Stimulated activated effector memory CD8-positive, alpha-beta T cell treated with anti-CD3 and anti-CD28 coated beads, Interleukin-12 subunit alpha, Interleukin-12 subunit beta, amount 100 ng/mL, for 72 hours (primary cell): ENCODE data around the gene AGT.
"Not testable (repeated sequence)": the region's sequence is repeated elsewhere in the genome, so short reads cannot be mapped to it uniquely, and the experiment has no call there.

ENCODE experiments used
- ATAC-seq: fragments of 150-1000 bp; cut with Tn5 transposase; 2 replicates; pipeline ENCODE4 v1.10.0; 2021
- DNase-seq, 2 donors: peaks; one replicate each; pipeline ENCODE4 v3.0.0; 2021 to 2022; ENCODE audit warnings: low spot score in 2 of 2
- H3K27ac Mint-ChIP-seq: one replicate; pipeline ENCODE4 v1.8.0; 2022; ENCODE audit warnings: mild to moderate bottlenecking, mixed read lengths
- H3K36me3 Mint-ChIP-seq: one replicate; pipeline ENCODE4 v1.8.0; 2022; ENCODE audit warnings: mild to moderate bottlenecking, mixed read lengths
- H3K4me1 Mint-ChIP-seq: one replicate; pipeline ENCODE4 v1.8.0; 2022; ENCODE audit warnings: mixed read lengths
- H3K4me3 Mint-ChIP-seq: one replicate; pipeline ENCODE4 v1.8.0; 2022; ENCODE audit warnings: mild to moderate bottlenecking, mixed read lengths
- H3K9me3 Mint-ChIP-seq: one replicate; pipeline ENCODE4 v1.8.0; 2022; ENCODE audit warnings: mixed read lengths

Gene AGT

DNA sequence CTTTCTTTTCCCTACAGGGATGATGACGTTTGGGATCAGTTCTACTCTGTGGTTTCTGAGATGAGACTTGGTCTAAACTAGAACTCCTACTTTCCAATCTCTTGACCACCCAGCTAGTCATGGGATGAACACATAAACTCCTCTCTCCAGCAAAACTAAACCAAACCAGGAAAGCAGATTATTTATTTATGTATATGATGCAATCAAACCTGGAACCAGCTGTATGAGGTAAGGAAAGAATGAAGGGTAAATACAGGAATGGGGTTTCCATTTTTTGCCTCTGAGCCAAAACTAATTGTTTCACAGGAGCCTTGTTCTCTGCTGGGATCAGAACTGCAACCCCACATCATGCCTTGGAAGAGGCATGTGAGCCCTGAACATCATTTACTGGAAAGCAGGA, 3.3 kb upstream of the AGT start:
- no peak for ATAC-seq
- H3K9me3 Mint-ChIP-seq: peaks cover 3% of the 10 kb centered on the region
- no peaks in the 10 kb centered on the region for H3K4me1 Mint-ChIP-seq

GRCh38 chr1:230716453-230716852, 2.5 kb upstream of the AGT start:
- ATAC-seq, H3K27ac Mint-ChIP-seq, H3K9me3 Mint-ChIP-seq, H3K4me1 Mint-ChIP-seq, H3K4me3 Mint-ChIP-seq, H3K36me3 Mint-ChIP-seq, DNase-seq: not testable (repeated sequence)

More for the DNA sequence above, 3.3 kb upstream of the AGT start:
- no peak overlapping the region for H3K4me3 Mint-ChIP-seq
- H3K27ac Mint-ChIP-seq: no peak overlapping the region
- no peaks in the 10 kb centered on the region for H3K36me3 Mint-ChIP-seq
- no peak for DNase-seq

DNA sequence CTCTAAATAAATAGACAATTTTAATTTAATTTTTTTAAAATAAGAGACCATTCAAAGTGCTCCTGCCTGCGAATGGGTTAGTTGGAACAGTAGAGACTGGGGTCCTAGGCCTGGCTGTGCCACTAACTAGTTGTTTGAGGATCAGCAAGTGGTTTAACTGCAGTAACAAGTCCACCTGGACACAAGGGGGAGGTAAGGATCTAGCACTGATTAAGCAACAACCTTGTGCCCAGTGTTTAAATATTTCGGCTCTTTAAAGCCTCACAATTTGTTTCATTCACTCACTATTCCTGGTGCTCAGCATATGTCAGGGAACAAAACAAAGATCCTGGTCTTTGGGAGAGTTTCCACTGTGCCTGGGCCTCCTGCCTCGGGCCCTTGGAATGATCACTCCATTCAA, 1.6 kb upstream of the AGT start:
- H3K27ac Mint-ChIP-seq: no peak overlapping the region
- no peaks in the 10 kb centered on the region for H3K36me3 Mint-ChIP-seq
- no peak for ATAC-seq
- H3K9me3 Mint-ChIP-seq: peaks cover 3% of the 10 kb centered on the region
- H3K4me3 Mint-ChIP-seq: no peak overlapping the region
- no peaks in the 10 kb centered on the region for H3K4me1 Mint-ChIP-seq
- no peak for DNase-seq

DNA sequence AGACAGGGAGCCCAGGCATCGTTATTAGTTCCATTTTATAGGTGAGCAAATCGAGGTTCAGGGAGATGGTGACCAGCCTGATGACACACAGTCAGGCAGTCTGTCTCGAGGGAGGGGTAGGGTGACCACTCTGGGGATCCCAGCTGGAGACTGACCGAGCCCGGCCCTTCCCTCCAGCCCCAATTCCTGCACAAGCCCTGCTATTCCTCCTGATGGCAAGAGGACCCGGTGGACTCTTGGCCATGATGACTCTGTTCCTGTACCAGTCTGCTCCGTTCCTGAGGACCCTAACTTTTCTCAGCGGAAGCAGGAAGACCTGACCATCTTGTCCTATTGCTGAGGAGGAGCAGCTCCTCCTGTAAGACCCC, 391 bp downstream of the AGT start:
- no peaks in the 10 kb centered on the region for H3K36me3 Mint-ChIP-seq

DNA sequence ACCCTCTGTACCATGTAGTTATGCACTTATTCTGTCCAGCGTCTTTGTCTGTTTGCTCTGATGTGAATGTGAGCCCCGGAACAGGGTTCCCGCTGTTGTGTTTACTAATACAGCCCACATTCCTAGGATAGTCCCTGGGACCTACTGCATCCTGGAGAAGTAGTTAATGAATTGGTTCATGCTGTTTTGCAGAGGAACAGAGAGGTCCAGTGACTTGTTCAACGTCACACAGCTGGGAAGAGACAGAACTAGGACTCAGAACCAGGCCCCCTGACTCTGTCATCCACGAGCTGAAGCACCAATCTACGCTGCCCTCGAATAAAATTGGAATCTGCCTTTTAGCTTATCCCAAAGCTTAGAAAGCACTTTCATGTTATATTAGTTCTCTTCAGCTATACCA, 784 bp downstream of the AGT start:
- Mint-ChIP-seq H3K9me3 (peaks cover 3% of the 10 kb centered on the region), H3K36me3 (no peaks in the 10 kb centered on the region), H3K4me1 (peaks cover 10% of the 10 kb centered on the region), H3K27ac (no peak overlapping the region), H3K4me3 (no peak overlapping the region)
- no peak for ATAC-seq
- DNase-seq: no peak

More for the DNA sequence above, 391 bp downstream of the AGT start:
- Mint-ChIP-seq H3K4me1 (peaks cover 6% of the 10 kb centered on the region), H3K27ac (no peak overlapping the region), H3K4me3 (no peak overlapping the region), H3K9me3 (peaks cover 3% of the 10 kb centered on the region)
- DNase-seq (no peak), ATAC-seq (no peak)

DNA sequence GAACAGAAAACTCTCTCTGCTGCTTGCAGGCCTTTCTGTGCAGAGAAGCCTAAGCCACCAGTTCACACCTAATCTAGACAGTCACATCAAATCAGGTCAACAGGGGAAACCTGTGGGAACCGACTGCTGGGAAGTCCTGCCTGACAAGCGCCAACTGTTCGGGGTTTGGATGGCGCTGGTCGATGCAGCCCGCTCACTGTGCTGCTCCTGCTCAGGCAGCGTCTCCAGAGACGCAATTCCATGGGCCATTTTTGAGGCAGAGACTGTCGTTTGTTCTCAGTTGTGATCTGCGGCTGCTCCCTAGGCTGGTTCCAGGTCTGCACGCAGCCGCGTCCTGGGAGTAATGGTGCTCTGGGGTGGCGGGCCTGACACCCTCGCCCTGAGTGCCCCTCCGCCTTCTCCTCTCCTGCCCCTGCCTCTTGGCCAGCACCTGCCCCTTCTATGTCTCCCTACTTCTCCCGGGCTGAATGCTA, 1.4 kb downstream of the AGT start:
- no peak overlapping the region for H3K27ac Mint-ChIP-seq
- H3K4me3 Mint-ChIP-seq: no peak overlapping the region
- DNase-seq (no peak), ATAC-seq (no peak)
- H3K36me3 Mint-ChIP-seq: no peaks in the 10 kb centered on the region
- peaks cover 3% of the 10 kb centered on the region for H3K9me3 Mint-ChIP-seq
- peaks cover 16% of the 10 kb centered on the region for H3K4me1 Mint-ChIP-seq

GRCh38 chr1:230711245-230711644, 2.7 kb downstream of the AGT start:
- no peak for ATAC-seq
- Mint-ChIP-seq H3K36me3 (no peaks in the 10 kb centered on the region), H3K4me3 (no peak overlapping the region), H3K4me1 (peaks cover 17% of the 10 kb centered on the region), H3K27ac (peak overlapping the region; percentile 45), H3K9me3 (no peaks in the 10 kb centered on the region)
- no peak for DNase-seq

GRCh38 chr1:230710543-230710904, 3.4 kb downstream of the AGT start:
- Mint-ChIP-seq H3K4me3 (no peak overlapping the region), H3K9me3 (no peaks in the 10 kb centered on the region), H3K36me3 (no peaks in the 10 kb centered on the region), H3K27ac (no peak overlapping the region), H3K4me1 (peaks cover 17% of the 10 kb centered on the region)
- DNase-seq (no peak), ATAC-seq (no peak)

DNA sequence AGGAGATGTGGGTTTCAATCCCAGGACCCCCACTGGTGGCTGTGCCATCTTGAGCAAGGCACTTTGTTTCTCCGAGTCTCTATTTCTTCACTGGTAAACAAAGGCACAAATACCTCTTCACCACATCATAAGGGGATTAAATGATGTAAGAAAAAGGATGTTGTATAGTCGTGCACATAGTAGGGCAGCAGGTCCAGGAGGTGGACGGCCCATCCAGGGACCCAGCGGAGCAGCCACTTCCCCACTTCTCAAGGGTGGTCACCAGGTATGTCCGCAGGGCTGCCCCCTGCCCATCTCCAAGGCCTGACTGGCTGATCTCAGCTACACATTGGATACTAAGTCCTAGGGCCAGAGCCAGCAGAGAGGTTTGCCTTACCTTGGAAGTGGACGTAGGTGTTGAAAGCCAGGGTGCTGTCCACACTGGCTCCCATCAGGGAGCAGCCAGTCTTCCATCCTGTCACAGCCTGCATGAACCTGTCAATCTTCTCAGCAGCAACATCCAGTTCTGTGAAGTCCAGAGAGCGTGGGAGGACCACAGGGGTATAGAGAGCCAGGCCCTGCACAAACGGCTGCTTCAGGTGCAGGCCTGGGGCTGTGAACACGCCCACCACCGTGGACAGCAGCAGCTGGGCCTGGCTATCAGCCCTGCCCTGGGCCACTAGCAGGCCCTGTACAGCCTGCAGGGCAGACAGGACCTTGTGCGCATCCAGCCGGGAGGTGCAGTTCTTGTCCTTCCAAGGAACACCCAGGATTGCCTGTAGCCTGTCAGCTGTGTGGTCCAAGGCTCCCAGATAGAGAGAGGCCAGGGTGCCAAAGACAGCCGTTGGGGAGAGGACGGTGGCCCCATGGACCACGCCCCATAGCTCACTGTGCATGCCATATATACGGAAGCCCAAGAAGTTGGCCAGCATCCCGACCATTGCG, 4.0 kb downstream of the AGT start:
- ATAC-seq: no peak
- H3K4me3 Mint-ChIP-seq: no peak overlapping the region
- no peak for DNase-seq
- H3K27ac Mint-ChIP-seq: no peak overlapping the region
- H3K9me3 Mint-ChIP-seq: no peaks in the 10 kb centered on the region
- H3K4me1 Mint-ChIP-seq: peaks cover 17% of the 10 kb centered on the region
- H3K36me3 Mint-ChIP-seq: no peaks in the 10 kb centered on the region

GRCh38 chr1:230708631-230709580, 5.0 kb downstream of the AGT start:
- peaks cover 17% of the 10 kb centered on the region for H3K4me1 Mint-ChIP-seq
- no peak overlapping the region for H3K27ac Mint-ChIP-seq
- ATAC-seq: no peak
- no peak overlapping the region for H3K4me3 Mint-ChIP-seq
- no peak for DNase-seq
- H3K36me3 Mint-ChIP-seq: no peaks in the 10 kb centered on the region
- no peaks in the 10 kb centered on the region for H3K9me3 Mint-ChIP-seq

GRCh38 chr1:230707732-230708630, 5.9 kb downstream of the AGT start:
- DNase-seq (no peak), ATAC-seq (no peak)
- Mint-ChIP-seq H3K27ac (no peak overlapping the region), H3K36me3 (no peaks in the 10 kb centered on the region), H3K4me3 (no peak overlapping the region), H3K4me1 (peaks cover 17% of the 10 kb centered on the region), H3K9me3 (no peaks in the 10 kb centered on the region)

DNA sequence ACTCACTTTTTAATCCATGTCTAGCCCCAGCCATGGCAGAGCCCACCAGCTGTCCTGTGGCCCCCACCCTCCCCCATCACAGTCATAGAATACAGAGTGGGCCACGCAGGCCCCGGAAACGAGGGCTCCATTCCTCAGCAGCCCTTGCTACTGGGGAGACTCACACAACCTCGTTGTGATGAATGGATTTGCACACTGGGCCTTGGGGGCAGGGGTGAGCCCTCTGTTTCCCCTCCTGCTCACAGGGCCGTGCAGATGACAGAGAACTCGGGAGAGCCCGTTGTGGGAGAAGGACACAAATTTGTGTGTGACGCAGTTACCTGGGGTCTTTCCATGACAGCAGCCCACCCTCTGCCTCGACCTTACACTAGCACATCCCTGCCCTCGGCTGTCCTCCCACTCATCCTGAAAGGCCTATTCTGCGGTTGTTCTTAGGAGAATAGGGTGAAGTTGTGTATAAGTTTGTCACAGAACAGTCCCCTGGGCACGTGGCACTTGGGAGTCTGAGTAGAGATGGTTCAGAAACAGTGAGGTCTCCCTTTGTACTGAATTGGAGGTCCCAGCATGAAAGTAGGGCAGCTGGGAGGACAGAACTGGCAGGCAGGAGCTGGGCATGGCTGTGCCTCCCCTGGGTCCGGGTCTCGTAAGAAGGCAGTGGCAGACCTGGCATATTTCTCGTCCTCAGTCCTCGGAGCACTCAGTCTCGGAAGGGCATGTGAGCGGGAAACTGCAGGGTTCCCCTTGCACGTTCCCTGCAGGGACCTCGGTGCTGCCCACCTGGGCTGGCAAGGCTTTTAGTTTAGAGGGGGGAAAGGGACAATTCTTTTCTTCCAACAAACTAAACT, 6.8 kb downstream of the AGT start:
- H3K4me3 Mint-ChIP-seq: no peak overlapping the region
- DNase-seq (no peak), ATAC-seq (no peak)
- H3K27ac Mint-ChIP-seq: no peak overlapping the region
- no peaks in the 10 kb centered on the region for H3K9me3 Mint-ChIP-seq
- no peaks in the 10 kb centered on the region for H3K36me3 Mint-ChIP-seq
- H3K4me1 Mint-ChIP-seq: peaks cover 17% of the 10 kb centered on the region

DNA sequence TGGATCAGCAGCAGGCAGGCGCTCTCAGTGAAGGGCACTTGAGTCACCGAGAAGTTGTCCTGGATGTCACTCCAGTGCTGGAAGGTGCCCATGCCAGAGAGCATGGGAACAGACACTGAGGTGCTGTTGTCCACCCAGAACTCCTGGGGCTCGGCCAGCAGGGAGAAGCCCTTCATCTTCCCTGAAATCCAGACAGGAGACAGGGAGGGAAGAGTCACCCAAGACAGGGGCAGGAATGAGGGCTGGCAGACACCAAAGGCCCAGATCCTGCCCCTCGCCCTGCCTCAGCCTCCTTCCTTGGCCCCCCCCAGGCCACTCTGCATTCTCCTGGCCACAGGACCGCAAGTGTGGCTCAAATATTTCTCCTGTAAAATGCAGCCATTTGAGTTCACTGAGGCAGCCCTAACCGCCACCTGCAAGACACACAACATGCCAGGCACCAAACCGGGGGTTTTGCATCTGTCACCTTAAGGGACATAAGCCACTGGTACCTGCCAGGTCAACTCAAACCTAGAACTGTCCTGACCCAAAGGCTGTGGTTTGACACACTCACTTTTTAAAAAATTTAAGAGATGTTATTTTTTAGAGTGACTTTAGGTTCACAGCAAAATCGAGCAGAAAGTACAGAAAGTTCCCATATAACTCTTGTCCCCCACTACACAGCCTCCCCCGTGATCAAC, 7.8 kb downstream of the AGT start:
- peaks cover 17% of the 10 kb centered on the region for H3K4me1 Mint-ChIP-seq
- no peaks in the 10 kb centered on the region for H3K36me3 Mint-ChIP-seq
- no peak for DNase-seq
- ATAC-seq: no peak
- no peak overlapping the region for H3K4me3 Mint-ChIP-seq
- H3K9me3 Mint-ChIP-seq: no peaks in the 10 kb centered on the region
- H3K27ac Mint-ChIP-seq: no peak overlapping the region
